HG03159 (cell line): ENCODE measurements around the gene PLA2R1.

Experiments
- ATAC-seq: cut with Tn5 transposase; IDR thresholded peaks from one replicate; pipeline ENCODE4 v1.9.1; 2021; ENCODE audit warnings: mild to moderate bottlenecking, moderate library complexity; ENCODE audit not compliant: unreplicated experiment

The PLA2R1 gene

GRCh38 chr2:160033732-160034392 is 28.6 kb downstream of the PLA2R1 start:
- no peak for ATAC-seq

DNA sequence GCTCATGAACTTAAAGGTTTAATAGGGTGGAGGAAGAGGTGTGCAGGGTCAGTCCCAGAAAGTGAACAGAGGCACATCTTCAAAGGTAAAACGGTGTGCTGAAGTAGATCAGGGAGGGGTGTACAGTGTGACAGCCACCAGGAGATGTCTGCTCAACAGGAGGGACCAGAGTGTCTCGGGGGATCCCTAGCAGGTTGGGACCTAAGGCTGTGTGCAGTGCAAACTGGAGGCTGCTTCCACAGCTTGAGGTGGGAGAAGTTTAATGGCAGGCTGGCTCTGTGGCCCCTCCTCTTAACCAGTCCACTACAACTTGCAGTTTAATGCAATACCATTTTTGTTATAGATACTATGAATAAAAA is 33.2 kb downstream of the PLA2R1 start:
- no peak for ATAC-seq

GRCh38 chr2:160028431-160029269 is 33.8 kb downstream of the PLA2R1 start:
- no peak for ATAC-seq

DNA sequence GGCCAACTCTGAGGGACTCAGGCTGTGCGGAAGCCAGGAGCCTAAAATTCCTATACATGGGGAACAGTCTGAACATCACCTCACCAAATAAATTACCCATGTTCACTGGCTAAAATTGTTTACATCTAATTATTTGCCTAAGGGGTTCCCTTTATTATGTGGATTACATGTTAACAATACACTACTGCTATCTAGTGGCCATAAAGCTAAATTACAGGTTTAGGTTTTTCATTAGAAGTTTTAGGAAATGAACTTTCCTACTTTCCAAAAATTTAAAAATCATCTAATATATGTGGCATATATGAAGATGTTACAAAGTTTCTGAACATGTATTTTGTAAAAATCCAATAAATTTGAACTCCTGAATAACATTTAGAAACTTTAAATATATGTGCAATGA is 40.3 kb downstream of the PLA2R1 start:
- no peak for ATAC-seq

DNA sequence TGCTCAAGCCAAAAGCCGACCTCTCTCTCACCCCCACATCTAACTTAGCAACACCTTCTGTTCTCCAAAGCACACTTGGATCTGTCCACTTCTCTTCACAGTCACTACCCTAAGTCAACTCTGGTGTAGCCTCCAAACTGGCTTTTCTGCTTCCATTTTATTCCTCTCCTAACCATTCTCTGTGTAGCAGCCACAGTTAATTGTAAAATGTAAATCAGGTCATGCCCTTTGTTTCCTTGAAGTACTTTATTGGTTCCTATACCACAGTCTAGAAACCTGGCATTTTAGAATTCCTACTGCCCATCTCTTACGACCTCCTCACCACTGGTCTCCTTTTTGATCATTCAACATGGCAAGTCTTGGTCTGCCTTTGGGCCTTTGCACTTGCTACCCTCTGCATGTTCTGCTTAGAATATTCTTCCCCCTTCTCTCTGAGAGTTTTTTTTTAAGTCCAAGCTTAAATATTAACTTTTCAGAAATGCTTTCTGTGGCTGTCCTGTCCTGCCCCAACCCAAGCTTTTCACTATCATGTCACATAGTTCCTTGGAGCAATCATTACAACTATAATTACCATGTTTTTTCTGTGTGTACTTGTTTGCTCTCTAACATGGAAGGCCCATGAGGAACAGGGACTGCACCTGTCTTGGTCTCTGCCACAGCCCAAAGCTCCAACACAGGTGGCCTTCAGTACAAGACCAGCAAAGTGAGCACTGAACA is 42.9 kb downstream of the PLA2R1 start:
- no peak for ATAC-seq

- ATAC-seq: no peak
Observed at GRCh38 chr2:160015746-160016145, 46.7 kb downstream of the PLA2R1 start.

DNA sequence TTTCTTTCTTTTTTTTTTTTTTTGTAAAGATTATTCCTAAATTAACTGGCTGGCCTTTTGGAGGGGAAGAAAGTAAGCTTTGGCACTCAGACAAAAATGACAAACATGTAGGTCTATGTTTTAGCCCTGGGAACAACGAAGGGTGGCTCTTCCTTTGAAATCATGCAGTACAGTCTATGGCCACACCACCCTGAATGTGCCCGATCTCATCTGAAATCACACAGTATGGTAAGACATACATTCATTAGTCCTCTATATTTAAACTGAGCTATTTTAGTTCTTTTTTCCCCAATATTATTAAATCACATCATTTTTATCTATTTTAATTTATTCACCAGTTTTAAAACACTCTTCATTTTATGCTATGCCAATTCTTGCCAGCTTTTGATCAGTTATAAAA is 48.2 kb downstream of the PLA2R1 start:
- no peak for ATAC-seq

GRCh38 chr2:160010361-160011145 is 51.9 kb downstream of the PLA2R1 start:
- ATAC-seq: no peak

DNA sequence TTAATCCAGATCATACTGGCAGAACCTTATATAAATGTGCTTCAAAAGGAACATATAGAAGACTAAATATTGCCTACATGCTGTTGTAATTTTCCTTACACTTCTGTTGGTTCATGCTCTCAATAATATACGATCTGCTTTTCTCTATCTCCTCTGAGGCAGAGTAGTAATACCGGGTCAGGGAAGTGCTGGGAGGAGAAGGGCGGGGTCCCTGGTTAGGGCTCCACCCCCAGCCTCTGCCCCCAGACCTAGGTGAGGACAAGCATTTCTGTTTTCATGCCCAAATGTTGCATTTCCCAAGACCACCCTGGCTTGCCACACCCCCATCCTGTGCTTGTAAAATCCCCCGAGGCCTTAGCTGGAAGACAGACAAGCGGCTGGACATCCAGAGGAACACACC is 55.3 kb downstream of the PLA2R1 start:
- ATAC-seq: no peak

DNA sequence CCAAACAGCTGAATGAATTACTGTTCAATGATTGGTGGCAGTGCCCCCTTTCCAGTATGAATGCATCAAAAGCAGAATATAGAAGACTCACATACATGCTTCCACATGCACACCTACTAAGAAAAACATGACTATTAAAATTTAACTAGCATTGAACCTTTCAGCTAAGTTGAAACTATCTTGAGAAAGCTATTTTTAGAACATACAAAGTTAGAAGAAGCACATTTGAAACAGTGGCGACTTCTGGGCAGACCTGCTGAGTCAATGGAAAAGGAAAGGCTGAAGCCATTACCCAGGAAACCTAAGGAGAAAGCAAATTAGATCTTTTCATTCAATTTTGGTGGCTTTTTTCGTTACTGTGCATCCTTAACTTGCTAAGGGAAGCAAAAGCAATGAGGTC is 55.9 kb downstream of the PLA2R1 start:
- peak; percentile 50 for ATAC-seq

- peak; percentile 30 for ATAC-seq
Observed at GRCh38 chr2:160005908-160006307, 56.5 kb downstream of the PLA2R1 start.

GRCh38 chr2:160005476-160005875 is 56.9 kb downstream of the PLA2R1 start:
- no peak for ATAC-seq

DNA sequence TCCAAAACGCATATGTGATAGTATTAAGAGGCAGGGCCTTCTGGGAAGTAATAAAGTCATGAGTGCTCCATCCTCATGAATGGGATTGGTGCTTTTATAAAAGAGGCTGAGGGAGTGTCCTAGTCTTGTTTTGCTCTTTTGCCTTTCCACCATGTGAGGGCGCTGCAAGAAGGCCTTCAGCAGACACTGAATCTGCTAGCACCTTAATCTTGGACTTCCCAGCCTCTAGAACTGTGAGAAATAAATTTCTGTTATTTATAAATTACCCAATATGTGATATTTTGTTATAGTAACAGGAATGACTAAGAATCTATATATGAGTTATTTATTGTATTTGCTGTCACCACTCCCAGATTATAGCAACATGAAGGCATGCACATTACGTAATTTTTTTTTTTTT is 63.5 kb downstream of the PLA2R1 start:
- ATAC-seq: no peak

DNA sequence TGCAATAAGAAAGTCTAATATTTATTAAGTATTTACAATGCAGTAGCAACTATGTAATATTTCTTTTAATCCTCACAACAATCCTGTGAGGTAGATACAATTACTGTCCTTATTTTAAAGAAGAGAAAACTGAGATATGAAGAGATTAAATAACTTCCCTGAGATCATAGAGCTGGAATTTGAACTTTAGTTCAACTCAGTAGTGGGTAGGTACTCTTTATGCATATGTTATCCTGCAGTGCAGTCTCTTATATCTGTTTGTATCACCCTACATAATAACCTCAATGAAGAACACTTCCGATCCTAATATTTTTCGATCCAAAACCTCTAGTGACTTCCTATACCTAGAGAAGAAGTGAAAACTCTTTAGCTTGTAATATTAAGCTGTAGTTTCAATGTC is 64.2 kb downstream of the PLA2R1 start:
- no peak for ATAC-seq

DNA sequence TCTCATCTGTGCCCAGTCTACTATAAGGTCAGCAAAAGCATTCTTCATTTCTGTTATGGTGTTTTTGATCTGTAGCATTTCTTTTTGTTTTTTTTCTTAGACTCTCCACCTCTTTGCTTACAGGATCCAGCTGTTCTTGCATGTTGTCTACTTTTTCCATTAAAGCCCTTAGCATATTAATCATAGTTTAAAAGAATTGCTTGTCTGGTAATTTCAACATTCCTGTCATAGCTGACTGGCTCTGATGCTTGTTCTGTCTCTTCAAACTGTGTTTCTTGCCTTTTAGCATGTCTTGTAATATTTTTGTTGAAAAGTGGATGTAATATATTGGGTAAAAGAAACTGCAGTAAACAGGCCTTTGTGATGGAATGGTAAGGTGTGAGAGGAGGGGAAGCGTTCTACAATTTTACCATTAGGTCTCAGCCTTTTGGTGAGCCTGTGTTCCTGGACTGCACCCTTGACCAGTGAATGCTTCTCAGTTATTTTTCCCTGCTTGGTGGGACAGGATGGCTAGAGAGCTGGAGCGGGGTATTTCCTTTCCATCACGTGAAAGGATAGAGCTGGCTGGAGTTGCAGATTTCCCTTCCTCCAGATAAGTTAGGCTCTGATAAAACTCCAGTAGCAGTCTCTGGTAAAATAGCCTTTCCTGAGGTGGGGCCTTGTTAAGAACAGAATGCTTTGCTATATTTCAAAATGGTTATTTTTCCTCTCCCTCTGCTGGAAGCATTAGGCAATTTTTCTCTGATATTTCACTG is 65.4 kb downstream of the PLA2R1 start:
- no peak for ATAC-seq

DNA sequence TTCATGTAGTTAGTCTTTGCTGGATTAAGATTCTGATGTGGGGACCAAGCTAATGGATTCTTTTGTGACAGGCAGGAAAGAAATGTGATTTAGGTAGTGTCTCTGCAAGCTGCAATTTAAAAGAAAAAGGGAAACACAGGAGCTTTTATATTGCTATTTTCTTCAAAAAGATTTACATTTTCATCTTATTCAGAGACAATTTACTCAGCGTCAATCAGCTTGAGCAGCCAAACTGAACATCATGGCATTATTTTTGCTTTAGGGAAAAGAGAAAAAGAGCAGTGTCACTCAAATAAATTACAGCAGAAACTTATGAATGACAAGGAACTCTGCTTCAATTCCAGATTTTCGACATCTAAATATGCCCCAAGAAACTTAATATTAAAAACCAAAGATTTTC is 67.4 kb downstream of the PLA2R1 start:
- ATAC-seq: no peak

- ATAC-seq: no peak
Observed at GRCh38 chr2:159989249-159989648, 73.2 kb downstream of the PLA2R1 start.

DNA sequence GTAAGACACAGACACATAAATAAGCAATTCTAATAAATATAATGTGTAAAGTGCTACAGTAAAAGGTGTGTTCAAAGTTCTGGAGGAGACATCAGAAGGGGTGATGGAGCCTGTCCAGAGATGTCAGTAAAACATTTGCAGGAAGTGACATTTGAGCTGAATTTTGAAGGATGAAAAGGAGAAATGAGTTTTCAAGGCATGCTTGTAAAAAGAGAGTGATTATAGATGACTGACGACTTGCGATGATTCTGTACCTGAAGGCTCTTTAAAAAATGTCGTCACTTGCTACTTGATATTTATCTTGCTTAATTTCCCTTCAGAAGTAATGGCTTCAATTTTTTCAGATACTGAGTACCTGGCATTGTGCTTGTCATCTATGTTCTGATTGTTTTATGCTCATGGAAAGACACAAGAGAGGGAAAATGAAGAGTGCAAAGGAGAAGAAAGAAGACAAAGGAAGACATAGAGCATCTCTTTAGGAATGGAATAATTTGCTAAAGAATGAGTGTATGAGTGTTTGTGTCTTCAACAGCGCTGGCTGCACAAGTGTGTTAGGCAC is 73.9 kb downstream of the PLA2R1 start:
- ATAC-seq: no peak

DNA sequence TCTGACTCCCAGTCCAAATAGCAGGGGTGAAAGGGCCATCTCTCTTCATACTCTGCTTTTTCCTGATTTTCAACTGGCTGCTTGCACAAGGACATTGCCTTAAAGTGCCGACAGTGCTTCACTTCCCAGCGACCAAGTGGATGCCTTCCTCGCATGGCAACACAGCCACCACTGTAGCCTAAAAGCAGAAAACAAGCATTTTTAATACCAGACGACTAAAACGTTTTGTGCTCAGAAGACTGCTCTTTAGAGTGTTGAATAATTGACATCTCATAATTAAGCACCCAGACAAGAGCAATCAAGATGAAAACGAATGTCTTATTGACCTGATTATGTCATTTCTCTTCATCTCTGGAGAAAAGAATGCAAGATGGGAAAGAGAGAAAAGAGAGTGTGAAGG is 75.2 kb downstream of the PLA2R1 start:
- ATAC-seq: no peak

DNA sequence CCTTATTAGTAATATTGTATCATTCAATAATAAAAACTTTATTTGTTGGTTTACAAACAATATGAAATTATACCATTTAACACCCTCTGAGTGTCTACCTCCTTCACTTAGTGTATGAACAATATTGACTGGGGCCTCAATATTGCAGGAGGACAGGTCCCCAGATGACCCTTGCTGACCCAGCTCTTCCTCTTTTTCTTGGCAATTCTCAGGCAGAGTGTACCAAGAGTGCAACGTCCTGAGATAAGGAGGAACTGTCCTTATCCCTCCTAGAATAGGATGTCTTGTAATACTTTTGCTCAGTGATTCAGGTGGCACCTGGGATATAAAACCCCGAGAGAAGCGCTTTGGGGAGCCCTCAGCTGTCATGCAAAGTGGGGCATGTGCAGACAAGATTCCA is 76.8 kb downstream of the PLA2R1 start:
- no peak for ATAC-seq
